ENCODE results near the gene TSC1. TPM values are rescaled to one million over a fixed set of nuclear protein-coding genes. Genes with fewer than 3 reads are reported as not detected.
A peak's percentile ranks its signal among the peaks of the same experiment; 100 is the strongest.
"Not testable (repeated sequence)": the region's sequence is repeated elsewhere in the genome, so short reads cannot be mapped to it uniquely, and the experiment has no call there.

TSC1 gene
- total RNA-seq, result 10 to 100 TPM; 29.7 to 55.3 (median 44.0) TPM

GRCh38 chr9:132944294-132945185 is at the start of gene TSC1:
Gene TSC1 (minus strand): TSS chr9:132944616. CDS start chr9:132928872, 15,744 bp downstream.
- no peaks in the 10 kb centered on the region for H3K27me3 ChIP-seq
- no peaks in the 10 kb centered on the region for H3K36me3 ChIP-seq
- peak; percentile 97 for DNase-seq
- H3K9me3 ChIP-seq, result no peaks in the 10 kb centered on the region
- H3K27ac ChIP-seq, result peak within 1 kb of the TSS; percentile 97 to 99
- peak within 1 kb of the TSS; percentile 98 to 99 for H3K4me3 ChIP-seq
- TF ChIP-seq POLR2A (IDR thresholded peaks at IDR 0.05), result peak; percentile 45 to 73
- TF ChIP-seq, protein P1, sequence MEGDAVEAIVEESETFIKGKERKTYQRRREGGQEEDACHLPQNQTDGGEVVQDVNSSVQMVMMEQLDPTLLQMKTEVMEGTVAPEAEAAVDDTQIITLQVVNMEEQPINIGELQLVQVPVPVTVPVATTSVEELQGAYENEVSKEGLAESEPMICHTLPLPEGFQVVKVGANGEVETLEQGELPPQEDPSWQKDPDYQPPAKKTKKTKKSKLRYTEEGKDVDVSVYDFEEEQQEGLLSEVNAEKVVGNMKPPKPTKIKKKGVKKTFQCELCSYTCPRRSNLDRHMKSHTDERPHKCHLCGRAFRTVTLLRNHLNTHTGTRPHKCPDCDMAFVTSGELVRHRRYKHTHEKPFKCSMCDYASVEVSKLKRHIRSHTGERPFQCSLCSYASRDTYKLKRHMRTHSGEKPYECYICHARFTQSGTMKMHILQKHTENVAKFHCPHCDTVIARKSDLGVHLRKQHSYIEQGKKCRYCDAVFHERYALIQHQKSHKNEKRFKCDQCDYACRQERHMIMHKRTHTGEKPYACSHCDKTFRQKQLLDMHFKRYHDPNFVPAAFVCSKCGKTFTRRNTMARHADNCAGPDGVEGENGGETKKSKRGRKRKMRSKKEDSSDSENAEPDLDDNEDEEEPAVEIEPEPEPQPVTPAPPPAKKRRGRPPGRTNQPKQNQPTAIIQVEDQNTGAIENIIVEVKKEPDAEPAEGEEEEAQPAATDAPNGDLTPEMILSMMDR (IDR thresholded peaks at IDR 0.05), result peak in 1 of 4 experiments; percentile 11
- intact Hi-C loops (cut with DNase I; ENCODE audit: low total_unique reads), result no loop called here
- peaks cover 0 to 5% of the 10 kb centered on the region in 2 donors for H3K4me1 ChIP-seq

DNA sequence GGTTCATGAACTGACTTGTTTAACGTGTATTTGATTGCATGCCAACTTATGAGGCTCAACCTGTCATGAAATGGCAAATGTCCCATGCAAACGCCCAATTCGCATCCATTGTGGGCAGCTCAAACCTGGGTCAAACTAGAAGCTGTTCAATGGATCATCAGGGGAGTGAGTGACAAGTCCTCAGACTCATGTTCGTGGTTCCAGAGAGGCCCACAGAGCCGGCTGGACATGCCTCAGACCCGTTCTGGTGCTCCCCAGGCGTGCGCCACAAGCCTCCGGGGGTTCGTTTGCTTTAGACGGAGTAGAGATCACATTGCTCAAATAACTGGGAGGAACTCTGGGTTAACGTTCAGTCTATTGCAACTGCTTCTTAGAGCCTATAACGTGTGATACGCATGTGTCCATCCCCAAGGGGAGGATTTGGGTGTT is 49.1 kb upstream of the TSC1 start:
- Histone ChIP-seq H3K9me3 (no peaks in the 10 kb centered on the region), H3K27ac (no peak overlapping the region), H3K27me3 (no peaks in the 10 kb centered on the region), H3K4me1 (no peaks in the 10 kb centered on the region), H3K4me3 (no peak overlapping the region), H3K36me3 (no peaks in the 10 kb centered on the region)
- intact Hi-C loops (cut with DNase I; ENCODE audit: low total_unique reads), result no loop called here
- DNase-seq, result no peak
- TF ChIP-seq, protein P1 (IDR thresholded peaks at IDR 0.05), result no peak
- TF ChIP-seq POLR2A (IDR thresholded peaks at IDR 0.05), result no peak

DNA sequence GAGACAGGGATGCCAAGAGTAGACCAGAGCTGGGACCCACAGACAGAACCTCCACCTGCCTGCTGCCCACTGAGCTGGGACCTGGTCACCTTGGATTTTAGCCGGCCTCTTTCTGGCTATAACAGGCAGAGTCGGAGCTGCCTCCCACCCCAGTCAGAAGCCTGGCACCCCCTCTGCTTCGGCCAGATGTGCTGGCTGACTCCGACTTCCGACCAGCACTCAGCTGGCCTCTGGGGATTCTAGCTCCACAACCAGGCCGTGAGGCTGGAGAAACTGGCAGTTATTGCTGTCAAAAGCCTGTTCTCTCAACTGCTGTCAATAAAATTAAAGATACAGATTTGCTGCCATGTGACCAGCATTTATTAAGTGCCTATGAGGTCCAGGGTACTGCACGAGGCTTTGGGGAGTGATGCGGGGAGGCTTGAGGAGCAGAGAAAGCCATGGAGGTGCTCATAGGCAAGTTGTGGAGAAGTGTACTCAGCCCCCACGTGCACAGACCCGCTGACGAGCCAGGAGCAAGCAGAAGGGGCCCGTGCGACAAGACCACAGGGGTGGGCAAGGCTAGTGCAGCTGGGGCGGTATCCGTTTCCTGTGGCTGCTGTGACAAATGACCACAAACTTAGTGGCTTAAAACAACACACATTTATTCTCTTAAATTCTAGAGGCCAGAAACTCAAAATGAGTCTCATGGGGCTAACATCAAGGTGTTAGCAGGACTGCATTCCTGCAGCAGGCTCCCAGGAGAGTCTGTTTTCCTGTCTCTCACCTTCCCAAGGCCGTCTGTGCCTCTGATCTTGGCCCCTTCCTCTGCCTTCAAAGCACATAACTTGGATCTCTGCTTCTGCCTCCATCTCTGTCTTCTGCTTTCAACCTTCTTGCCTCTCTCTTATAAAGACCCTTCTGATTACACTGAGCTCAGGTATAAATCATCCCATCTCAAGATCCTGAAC is 47.2 kb upstream of the TSC1 start:
- TF ChIP-seq, protein P1 (IDR thresholded peaks at IDR 0.05), result no peak
- no peak for TF ChIP-seq POLR2A (IDR thresholded peaks at IDR 0.05)
- Histone ChIP-seq H3K9me3 (no peaks in the 10 kb centered on the region), H3K4me1 (no peaks in the 10 kb centered on the region), H3K4me3 (no peak overlapping the region), H3K27me3 (no peaks in the 10 kb centered on the region), H3K36me3 (no peaks in the 10 kb centered on the region), H3K27ac (no peak overlapping the region)
- DNase-seq, result no peak
- intact Hi-C loops (cut with DNase I; ENCODE audit: low total_unique reads), result no loop called here

DNA sequence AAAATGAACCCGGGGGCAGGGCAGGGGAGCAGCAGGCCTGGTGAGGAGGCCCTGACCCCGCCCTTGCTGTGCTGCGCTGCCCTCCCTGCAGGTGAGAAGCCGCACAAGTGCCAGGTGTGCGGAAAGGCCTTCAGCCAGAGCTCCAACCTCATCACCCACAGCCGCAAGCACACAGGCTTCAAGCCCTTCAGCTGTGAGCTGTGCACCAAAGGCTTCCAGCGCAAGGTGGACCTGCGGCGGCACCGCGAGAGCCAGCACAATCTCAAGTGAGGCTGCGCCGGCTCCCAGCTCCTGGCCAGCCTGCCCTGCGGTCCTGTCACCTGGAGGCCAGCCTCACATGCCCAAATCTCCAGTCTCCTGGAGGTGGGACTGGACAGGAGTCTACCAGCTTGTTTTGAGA is 46.4 kb upstream of the TSC1 start:
- no peaks in the 10 kb centered on the region for H3K4me1 ChIP-seq
- no peak overlapping the region for H3K4me3 ChIP-seq
- no peak overlapping the region for H3K27ac ChIP-seq
- no peaks in the 10 kb centered on the region for H3K9me3 ChIP-seq
- no peaks in the 10 kb centered on the region for H3K36me3 ChIP-seq
- H3K27me3 ChIP-seq, result no peaks in the 10 kb centered on the region
- TF ChIP-seq, protein P1 (IDR thresholded peaks at IDR 0.05), result no peak
- TF ChIP-seq POLR2A (IDR thresholded peaks at IDR 0.05), result no peak
- intact Hi-C loops (cut with DNase I; ENCODE audit: low total_unique reads), result no loop called here
- no peak for DNase-seq

GRCh38 chr9:132989998-132990557 is 45.7 kb upstream of the TSC1 start:
- H3K27ac ChIP-seq, H3K27me3 ChIP-seq: not testable (repeated sequence)

More at GRCh38 chr9:132989998-132990557, 45.7 kb upstream of the TSC1 start:
- intact Hi-C loops (cut with DNase I; ENCODE audit: low total_unique reads); DNase-seq; H3K4me1 ChIP-seq; H3K9me3 ChIP-seq; H3K36me3 ChIP-seq; H3K4me3 ChIP-seq: not testable (repeated sequence)

Measured in uterus (tissue), 4 donors.